Dedifferentiated amniotic fluid mesenchymal stem cell (primary cell): Measurements from ENCODE around the gene PTPRC.

Experiments used
- DNase-seq: peaks from one replicate; pipeline ENCODE4 v3.0.0-alpha.2; 2016; ENCODE audit errors: extremely low spot score

The PTPRC gene

DNA sequence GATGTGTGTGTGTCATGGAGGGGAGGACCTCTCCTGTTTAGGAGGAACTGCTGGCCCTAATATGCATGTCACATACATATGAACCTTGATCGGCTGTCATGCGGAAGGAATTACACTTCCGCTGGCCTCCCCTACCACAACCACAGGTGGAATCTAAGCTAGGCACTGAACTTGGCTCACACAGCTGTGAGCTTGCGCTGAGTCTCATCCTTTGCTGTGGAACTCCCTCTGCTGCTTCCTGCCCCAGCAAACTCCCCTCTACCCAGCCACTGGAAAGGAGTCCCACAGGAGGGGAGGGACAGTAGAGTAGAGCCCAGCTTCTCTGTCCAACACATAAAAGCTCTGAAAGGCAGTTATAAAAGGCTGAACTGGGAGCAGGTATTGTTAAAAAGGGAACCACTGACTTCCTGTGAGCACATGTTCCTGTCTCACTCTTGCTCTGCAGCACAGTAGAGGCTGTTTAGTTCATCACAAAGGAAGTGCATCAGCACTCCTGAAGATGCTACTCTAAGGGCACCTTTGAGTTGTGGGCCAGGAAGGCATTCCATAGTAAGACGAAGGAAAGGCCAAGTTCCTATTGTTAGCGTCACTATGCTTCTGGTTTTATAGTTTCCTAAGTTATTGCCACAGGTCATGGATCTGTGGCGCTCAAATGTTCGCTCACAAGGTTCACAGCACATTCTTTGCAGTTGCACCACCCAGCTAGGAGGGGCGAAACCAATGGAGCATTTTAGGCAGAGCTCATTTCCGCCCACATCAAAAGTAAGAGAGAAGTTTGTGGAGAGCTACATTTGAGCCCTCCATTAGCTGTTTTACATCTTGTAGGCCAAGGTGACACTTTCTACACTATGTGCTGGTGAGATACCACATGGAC is 17.7 kb upstream of the PTPRC start:
- DNase-seq, result no peak

DNA sequence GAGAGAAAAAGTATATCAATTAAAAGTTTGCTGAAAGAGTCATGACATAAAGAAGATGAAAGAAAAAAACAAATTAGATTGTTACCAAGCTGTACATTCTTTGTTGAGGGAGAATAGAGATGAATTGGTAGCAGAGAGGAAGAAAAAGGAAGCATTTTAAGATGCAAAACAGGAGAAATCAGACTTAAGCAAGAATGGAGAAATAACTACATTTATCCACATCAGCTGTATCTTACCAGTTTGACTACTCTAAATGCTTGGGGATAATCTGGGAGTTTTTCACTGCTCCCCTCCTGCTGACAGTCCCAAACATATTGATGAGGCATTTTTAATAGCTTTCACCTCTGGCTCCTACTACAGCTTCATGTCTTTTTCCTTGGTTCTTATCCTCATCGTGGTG is 16.8 kb upstream of the PTPRC start:
- no peak for DNase-seq

DNA sequence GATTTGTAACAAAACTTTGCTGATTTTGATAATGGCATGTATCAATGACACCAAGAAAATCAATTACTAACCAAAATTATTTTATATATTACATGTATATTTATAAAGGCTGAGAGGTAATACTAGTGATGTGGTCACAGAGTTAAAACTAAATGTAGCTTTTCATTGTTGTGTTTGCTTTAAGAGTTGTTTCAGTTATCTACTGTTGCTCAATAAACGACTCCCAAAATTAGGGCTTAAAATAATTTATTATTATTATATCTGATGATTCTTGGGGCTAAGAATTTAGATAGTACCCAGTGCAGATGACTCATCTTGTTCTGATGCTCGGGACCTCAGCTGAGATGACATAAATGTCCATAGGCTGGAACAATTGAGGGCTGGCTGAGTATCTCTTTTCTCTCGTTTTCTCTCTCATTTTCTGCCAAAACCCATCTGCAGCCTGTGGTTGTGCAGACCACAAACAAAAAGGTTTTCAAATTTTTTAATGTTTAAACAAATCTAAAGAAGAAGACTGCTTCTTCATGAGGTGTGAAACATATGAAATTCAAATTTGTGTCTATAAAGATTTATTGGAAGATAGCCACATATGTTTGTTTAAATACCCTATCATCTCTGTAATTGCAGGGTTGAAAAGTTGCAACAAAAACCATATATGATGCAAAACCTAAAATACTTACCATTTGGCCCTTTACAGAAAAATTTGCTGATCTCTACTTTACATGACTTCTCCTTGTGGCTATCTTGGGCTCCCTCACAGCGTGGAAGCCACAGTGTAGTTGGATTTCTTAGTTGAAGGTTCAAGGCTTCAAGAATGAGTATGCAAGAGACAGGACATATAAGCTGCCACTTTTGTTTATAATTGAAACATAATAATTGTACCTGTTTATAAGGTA is 14.8 kb upstream of the PTPRC start:
- DNase-seq, result no peak

DNA sequence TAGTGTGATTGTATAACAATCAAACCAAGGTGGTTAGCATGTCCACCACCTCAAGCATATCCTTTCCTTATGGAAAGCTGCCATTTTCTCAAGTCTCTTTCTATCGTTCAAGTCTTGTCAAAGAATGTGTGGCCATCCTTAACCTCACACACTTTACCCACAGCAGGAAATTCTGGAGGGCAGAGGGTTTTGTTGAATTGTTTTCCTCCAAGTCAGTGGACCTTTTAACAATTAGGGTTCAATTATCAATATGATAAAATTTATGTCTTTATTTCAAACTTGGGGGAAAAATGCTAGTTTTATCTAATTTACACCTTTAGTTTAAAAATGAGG is 14.2 kb upstream of the PTPRC start:
- DNase-seq, result no peak

DNA sequence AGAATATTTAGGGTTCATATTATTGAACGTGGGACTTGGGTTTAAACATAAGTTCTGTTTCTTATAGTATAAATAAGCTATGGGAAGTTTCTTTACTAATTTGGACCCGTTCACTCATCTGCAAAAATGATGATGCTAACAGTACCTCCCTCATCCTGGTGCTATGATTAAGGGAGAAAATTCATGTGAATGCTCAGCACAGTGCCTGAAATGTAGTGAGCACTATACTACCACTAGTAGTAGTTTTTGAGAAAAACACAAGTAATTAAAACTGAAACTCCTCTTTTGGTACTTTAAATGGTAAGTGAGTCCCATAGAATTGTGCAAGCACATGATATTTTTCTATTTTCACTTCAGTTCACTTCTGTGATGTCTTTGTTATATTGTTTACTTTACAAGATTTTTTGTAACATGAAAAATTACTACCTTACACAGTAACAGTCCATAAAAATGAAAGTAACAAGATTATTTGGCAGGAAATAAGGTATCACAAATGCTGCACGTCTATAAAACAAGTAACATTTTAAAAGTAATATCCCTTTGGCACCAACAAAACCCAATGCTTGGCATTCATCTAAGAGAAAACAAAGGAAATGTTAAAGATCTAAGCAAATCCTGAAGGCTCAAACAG is 11.3 kb upstream of the PTPRC start:
- DNase-seq, result no peak

DNA sequence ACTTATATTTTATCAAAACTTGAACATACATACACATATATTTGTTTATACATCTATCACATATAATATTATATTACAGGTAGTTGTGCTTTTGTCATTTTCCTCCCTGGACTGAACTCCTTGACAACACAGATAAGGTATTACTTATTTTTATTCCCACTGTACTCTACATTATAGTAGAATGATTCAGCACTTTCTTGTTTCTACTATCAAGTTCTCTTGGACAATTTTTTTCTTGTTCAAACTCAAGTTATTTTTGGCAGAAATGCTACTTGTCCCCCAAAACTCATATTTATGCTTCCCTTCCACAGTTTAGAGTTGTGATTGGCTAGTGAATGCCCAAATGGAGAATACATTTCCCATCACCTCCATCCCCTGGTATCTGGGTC is 10.8 kb upstream of the PTPRC start:
- DNase-seq, result no peak

DNA sequence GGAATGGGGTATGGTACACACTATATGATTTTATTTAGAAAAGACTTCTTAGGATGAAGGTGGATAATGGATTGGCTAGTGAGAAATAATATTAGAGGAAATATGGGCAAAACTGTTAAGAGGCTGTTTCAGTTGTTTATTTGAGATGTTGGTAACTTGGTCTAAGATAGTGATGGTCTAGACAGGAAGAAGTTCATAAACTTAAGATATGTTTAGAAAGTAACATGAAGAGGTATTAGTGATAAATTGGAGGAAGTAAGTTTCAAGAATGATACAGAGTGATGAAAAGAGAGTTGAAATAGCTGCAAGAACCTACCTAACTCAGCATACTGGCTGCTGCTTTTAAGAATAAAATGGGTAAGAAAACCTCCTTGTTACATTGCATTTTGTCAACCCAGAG is 9.2 kb upstream of the PTPRC start:
- DNase-seq, result no peak

DNA sequence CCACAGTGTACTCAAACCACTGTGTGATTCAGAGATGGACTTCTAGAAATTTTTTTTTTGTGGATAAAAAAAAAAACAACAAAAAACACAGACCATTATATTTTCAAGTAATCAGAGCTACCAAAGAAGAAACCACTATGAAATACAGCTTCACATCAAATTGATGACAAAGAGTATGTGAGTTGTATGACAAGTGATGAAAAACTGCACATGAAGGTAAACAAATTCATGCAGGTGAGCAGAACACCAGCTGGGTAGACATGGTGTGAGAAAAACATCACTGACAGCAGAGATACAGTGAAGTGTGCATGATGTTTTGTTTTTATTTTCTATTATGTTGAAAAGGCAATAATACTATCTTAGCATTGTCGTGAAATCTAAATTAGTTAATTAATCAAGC is 8.0 kb upstream of the PTPRC start:
- no peak for DNase-seq

DNA sequence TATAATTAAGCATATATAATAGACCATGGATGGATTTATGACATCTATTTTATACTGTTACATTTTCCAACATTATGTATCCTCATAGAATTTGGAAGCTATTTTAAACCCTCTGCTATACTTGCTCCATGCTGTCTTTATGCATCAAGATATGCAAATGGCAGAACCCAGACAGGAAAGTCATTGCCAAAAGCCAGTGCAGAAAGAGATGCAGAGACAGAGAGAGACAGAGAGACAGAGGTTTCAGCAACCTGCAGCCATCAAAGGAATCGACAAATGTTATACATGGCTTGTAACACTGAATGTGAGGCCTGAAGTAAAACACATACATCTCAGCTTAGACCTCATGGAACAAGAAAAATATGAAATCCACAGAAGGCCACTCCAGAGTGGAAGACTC is 7.5 kb upstream of the PTPRC start:
- DNase-seq, result no peak

DNA sequence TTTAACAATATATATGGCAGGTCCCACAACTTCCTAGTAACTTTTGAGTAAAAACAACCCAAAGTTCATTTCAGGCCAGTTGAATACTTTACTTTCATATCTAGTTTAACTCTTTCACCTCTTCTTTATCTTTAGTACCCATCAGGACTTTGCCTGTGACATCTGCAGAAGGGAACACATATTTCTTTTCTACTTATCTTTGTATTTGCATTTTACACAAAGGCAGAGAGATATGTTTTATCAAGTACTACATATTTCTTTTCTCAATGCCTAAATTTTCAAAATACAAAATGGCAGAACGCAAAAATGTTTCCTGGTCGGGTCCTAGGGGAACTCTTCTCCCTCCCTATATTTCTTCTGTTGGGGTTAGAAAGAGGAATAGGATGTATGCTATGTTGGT is 6.8 kb upstream of the PTPRC start:
- no peak for DNase-seq

DNA sequence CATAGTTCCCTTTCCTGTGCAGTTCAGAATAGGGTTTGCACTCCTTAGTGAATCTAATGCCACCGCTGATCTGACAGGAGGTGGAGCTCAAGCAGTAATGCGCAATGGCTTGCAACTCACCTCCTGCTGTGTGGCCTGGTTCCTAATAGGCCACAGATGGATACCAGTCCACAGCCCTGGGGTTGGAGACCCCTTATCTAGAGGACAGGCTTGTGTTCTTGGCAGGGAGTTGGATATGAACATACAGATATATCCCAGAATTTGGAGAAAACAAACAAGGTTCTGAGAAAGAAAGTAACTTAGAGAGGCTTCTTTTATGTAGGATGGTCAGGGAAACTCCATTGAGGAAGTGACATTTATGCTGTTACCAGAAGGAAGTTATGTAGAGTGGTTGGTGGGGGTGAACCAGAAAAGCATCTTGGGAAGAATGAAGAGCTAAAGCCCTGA is 5.1 kb upstream of the PTPRC start:
- no peak for DNase-seq

DNA sequence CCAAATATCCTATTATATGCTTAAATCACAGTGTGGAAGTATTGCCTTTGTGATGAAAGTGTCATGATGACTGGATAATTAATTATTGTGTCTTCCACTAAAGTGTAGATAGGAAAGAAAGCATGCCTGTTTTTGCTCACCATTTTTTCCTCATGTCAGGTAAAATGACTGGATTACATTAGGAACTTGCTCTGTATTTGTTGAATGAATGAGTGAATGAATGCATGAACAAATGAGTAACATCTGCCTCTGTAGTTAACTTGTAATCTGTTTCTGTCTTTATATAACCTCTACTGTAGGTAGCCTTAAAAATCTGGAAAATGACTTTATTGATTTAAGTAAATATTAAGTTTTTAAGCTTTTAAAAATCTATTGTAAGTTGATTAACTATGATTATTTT is 2.9 kb upstream of the PTPRC start:
- no peak for DNase-seq

DNA sequence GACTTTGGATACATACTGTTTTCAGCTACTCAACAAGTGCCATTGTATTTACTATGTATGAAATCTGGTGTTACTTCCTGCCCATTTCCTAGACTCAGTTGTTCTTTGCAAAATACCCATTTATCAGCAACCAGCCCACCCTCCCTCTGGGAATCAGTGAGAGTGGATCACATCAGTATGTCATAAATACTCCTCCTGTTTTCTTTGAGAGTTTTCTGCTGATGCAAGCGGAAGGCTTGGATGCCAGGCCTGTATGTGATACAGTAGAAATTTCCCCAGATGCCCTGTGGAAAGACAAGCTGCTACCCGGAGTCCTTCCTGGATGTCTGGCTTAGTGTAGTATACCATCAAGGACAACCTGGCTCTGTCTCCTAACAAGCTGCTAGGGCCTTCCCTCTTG is 2.4 kb upstream of the PTPRC start:
- no peak for DNase-seq

DNA sequence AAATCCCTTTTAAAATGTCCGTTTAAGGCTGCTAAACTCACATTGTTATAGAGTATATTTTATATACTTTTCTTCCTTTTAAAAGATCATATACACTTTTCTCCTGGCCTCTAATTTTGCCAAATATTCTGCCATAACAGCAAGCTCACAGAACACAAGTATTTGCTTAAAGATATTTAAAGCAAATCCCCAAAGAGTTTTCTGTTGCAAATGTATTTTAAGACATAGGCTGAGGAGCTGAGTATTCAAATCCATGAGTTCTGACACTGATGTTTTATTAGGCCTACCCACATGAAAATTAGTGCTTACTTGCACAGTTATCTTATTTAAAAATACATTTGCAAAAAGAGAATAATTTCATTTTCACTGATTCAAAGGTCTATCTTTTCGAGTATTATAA is 1.7 kb upstream of the PTPRC start:
- no peak for DNase-seq

DNA sequence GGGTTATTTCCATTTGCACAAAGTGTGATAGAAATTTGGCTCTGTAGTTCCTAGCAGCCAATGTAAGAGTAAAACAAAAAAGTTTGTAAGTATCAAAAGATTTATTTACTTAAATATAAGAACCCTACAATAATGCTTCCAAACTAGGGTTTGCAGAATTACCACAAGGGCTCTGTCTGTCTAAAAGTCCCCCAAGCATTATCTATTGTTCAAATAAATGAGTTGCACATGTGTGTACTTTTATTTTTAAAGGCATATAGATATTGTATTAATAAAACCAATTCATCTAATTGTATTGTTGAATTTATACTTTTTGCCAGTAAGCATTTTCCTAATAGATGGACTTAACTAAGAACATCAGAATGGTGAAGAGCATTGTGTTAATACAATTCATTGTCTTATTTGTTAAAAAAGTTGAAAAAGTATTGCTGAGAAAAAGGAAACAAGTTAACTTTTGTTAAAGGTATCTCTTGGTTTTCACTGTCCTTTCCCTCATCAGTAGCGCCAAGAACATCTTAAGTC is 863 bp upstream of the PTPRC start:
- no peak for DNase-seq

DNA sequence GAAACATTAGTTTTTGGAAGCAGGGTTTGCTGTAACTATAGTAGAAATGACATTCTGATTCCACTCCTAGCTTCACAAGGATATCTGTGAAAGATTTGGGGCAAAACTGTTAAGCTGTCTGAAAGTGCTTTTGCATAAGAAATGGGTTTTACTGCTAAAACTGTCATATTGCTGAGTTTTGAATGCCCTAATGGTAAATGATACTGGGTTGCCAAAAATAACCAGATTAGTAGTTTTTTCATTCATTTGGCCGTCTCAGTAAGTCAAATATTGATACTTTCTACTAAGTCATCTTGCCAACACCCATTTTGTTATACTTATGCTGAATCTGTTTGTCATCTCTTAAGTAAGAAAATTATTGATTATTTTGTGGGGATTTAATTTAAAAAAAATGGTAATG is 399 bp upstream of the PTPRC start:
- DNase-seq, result no peak

DNA sequence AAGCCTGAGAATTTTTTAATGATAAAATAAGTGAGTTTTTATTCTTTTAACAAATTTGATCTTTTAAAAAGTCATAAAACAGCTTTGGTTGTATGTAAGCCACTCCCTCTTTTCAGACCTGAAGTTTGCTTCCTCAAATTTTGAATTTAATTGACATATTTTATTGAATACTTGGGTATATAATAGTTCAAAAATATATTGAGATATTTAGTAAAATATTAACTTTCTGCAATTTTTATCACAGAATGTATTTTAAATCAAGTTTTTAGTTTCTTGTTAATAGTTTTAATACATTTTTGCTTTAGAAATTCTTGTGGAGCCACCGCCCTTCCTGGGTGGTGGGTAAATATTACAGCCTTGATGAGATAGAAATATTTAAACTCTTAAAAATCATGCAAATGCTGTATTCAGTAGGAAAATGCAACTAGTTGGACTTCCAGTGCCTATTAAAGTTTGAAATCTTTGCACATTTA is 867 bp downstream of the PTPRC start:
- DNase-seq, result no peak

DNA sequence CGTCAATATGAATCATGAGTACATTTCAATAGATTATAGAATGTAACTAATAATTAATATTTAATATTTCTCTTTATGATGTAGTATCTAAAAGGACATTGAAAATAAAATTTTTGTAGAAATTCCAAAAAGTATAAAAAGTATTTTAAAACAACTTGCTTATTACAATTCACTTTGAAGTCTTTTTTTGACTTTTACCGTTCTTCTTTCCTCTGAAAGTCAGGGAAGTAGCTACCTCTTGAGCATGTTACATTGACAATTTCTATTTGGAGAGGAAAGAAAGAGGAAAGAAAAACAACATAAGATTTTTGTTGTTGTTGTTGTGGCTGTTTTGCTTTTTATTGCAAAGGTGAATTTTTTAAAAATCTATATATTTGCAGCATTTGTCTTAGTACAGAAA is 1.3 kb downstream of the PTPRC start:
- DNase-seq, result no peak

DNA sequence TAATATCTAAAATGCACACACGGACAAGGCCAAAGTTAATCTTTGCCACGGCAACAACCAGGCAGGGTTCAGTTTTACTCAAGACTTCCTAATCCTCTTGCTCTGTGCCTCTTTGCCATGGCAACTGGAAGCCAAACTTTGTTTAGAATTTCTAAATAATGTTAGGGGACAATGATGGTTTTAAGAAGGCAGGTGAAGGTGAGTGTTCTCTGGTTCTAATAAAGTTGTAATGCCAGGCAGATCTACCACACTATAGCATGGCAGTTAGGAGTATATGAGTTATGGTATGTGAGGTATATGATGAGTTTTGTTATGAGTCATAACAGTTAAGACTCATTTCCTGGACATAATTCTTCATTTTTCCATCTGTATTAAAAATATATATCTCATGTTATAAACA is 2.7 kb downstream of the PTPRC start:
- DNase-seq, result no peak

DNA sequence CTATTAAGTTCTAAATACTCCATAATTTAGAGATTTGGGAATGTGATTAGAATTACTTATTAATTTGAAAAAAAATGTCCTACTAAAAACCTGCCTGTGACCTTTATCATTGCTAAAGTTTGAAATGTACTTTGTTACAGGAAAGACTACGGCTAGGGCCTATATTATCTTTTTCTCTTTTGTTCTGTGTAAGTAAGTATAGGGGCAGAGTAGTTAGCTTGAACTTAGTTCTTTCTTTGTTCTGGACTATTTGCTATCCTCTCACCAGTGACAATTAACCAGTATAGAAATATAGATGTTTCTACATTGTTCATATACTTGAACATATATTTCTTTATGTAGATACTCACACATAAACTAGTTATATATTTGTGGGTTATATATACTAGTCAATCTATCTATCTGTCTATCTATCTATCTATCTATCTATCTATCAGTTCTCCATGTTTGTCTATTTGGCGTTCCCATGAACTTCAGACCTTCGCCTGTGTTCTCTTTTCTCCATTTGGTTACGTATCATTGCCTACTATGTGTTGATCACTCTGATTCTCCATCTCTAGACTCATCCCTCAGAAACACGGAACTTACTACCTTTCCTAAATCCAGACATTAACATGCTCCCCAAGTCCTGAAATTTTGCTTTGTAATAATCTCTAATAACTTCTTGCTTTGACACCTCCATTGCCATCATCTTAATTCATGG is 3.3 kb downstream of the PTPRC start:
- DNase-seq, result no peak

DNA sequence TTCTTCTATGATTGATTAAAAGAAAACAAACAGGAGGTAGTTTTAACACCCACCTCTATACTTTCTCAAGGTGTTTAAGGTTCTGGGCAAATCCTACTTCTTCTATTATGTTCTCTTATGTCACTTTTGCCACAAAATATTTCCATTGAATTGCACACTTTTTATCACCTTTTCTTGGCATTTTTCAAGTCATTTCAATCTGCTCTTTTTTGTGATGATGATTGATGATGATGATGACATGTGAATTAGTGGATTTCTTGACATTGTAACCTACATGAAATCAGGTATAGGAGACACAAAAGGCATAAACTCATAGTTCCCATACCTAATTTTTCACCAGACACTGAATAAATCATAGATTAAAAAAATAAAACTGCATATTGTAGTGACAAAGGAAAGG is 4.1 kb downstream of the PTPRC start:
- no peak for DNase-seq

DNA sequence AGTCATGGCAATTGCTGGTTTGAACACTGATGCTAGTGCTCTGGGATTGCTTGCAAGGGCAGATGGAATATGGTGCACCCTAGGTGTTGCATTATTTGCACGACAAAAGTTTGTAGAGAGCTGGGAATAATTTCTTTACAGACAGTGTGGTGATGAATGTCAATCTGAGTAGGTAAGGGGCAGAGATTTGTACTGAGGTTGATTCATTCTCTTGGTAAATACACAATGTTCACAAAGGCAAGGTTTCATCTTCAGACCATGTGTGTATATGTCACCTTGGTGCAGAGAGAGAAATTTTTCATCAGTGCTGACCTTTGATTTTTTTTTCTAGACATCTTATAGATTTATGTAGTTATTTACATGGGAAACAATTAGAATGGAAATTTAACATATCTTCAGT is 5.0 kb downstream of the PTPRC start:
- no peak for DNase-seq
